Cardiac muscle cell (in vitro differentiated cells and primary cell): Measurements from ENCODE around the gene RCE1. TPM values are rescaled to one million over a fixed set of nuclear protein-coding genes. Genes with fewer than 3 reads are reported as not detected.
A peak's percentile ranks its signal among the peaks of the same experiment; 100 is the strongest.

Experiments
- DNase-seq, 2 donors: peaks; one replicate each; pipeline versions ENCODE4 v3.0.0 to v3.0.0-alpha.2; 2010 to 2017; ENCODE audit warnings: low read depth in 1 of 2, low spot score in 1 of 2
- H3K27ac ChIP-seq: fragments of 200-600 bp; sonication (generic); 2 replicates; pipeline ENCODE4 v1.5.1; 2016
- H3K27me3 ChIP-seq: fragments of 200-600 bp; sonication (generic); 2 replicates; pipeline ENCODE4 v1.6.0; 2016; ENCODE audit warnings: control low read depth
- H3K36me3 ChIP-seq: fragments of 200-600 bp; sonication (generic); 2 replicates; pipeline ENCODE4 v1.5.1; 2016; ENCODE audit warnings: control low read depth
- H3K4me1 ChIP-seq: fragments of 200-600 bp; sonication (generic); 2 replicates; pipeline ENCODE4 v1.8.1; 2017; ENCODE audit warnings: low read depth, mild to moderate bottlenecking, mixed run types
- H3K4me3 ChIP-seq: fragments of 200-600 bp; sonication (generic); 2 replicates; pipeline ENCODE4 v1.5.1; 2016; ENCODE audit warnings: mild to moderate bottlenecking
- H3K9me3 ChIP-seq: fragments of 200-600 bp; sonication (generic); 2 replicates; pipeline ENCODE4 v1.5.1; 2017; ENCODE audit warnings: low read depth, mild to moderate bottlenecking, control low read depth
- CTCF ChIP-seq: IDR thresholded peaks from 2 replicates; pipeline ENCODE4 v1.5.1; 2012; ENCODE audit warnings: low read depth, mild to moderate bottlenecking, low read length
- polyA plus RNA-seq: library from polyadenylated mRNA; unstranded; fragments of >200 nt; fragmentation: Nextera tagmentation; extraction: Ambion mirVana; gene quantifications from 2 replicates; pipeline ENCODE4 v1.2.1, GENCODE V29; 2016
- total RNA-seq: library from RNA; depleted of rRNA; stranded (reverse); fragments of >200 nt; gene quantifications from 2 replicates; pipeline ENCODE4 v1.2.3, GENCODE V29; 2016

RCE1 gene
- total and polyA plus RNA-seq, 2 experiments from 2014 or later: 19.9 to 24.4 TPM

GRCh38 chr11:66864924-66865697 lies 21.9 kb downstream of the RCE1 start:
- Histone ChIP-seq H3K27ac (no peak overlapping the region), H3K4me3 (no peak overlapping the region), H3K4me1 (peaks cover 5% of the 10 kb centered on the region), H3K9me3 (no peaks in the 10 kb centered on the region), H3K36me3 (no peaks in the 10 kb centered on the region), H3K27me3 (no peaks in the 10 kb centered on the region)
- DNase-seq: peak in 1 of 2 donors; percentile 52
- no peak for TF ChIP-seq CTCF

GRCh38 chr11:66866007-66866406 lies 22.8 kb downstream of the RCE1 start:
- Histone ChIP-seq H3K4me3 (no peak overlapping the region), H3K27ac (no peak overlapping the region), H3K36me3 (no peaks in the 10 kb centered on the region), H3K27me3 (no peaks in the 10 kb centered on the region), H3K9me3 (no peaks in the 10 kb centered on the region), H3K4me1 (peaks cover 5% of the 10 kb centered on the region)
- no peak for TF ChIP-seq CTCF
- DNase-seq: no peak

GRCh38 chr11:66866511-66866986 lies 23.3 kb downstream of the RCE1 start:
- no peaks in the 10 kb centered on the region for H3K27me3 ChIP-seq
- TF ChIP-seq CTCF: no peak
- H3K9me3 ChIP-seq: no peaks in the 10 kb centered on the region
- DNase-seq: no peak
- peaks cover 5% of the 10 kb centered on the region for H3K4me1 ChIP-seq
- H3K27ac ChIP-seq: no peak overlapping the region
- no peak overlapping the region for H3K4me3 ChIP-seq
- no peaks in the 10 kb centered on the region for H3K36me3 ChIP-seq

- no peaks in the 10 kb centered on the region for H3K36me3 ChIP-seq
- H3K27ac ChIP-seq: no peak overlapping the region
- no peak for DNase-seq
- no peaks in the 10 kb centered on the region for H3K9me3 ChIP-seq
- no peaks in the 10 kb centered on the region for H3K27me3 ChIP-seq
- TF ChIP-seq CTCF: no peak
- no peak overlapping the region for H3K4me3 ChIP-seq
- peaks cover 5% of the 10 kb centered on the region for H3K4me1 ChIP-seq
These were observed 24.3 kb downstream of the RCE1 start for GRCh38 chr11:66867425-66868040.

- no peaks in the 10 kb centered on the region for H3K9me3 ChIP-seq
- H3K27ac ChIP-seq: no peak overlapping the region
- DNase-seq: no peak
- H3K27me3 ChIP-seq: no peaks in the 10 kb centered on the region
- H3K4me3 ChIP-seq: no peak overlapping the region
- H3K4me1 ChIP-seq: peaks cover 5% of the 10 kb centered on the region
- TF ChIP-seq CTCF: no peak
- H3K36me3 ChIP-seq: no peaks in the 10 kb centered on the region
These were observed 25.0 kb downstream of the RCE1 start for GRCh38 chr11:66868082-66868725.
